PC-3 (cell line): ENCODE results near the gene ZNF445.

Source experiments
- CTCF ChIP-seq: fragments of 300-600 bp; sonication (generic); conservative IDR thresholded peaks from 2 replicates; pipeline ENCODE4 v1.5.1; 2017; ENCODE audit warnings: antibody characterized with exemption, low read depth, mild to moderate bottlenecking, low read length
- EZH2 ChIP-seq: fragments of 300-600 bp; sonication (generic); IDR thresholded peaks from one replicate; pipeline ENCODE4 v1.6.1; 2017; ENCODE audit warnings: antibody characterized with exemption, mild to moderate bottlenecking, low read length; ENCODE audit not compliant: unreplicated experiment

- no peak for TF ChIP-seq EZH2
- TF ChIP-seq CTCF = no peak
Measured at GRCh38 chr3:44506961-44507360, 29.5 kb upstream of the ZNF445 start.
